Fibroblast of pulmonary artery (primary cell): Measurements from ENCODE around the gene GYG2.
A peak's percentile ranks its signal among the peaks of the same experiment; 100 is the strongest.
"Not testable (repeated sequence)": the region's sequence is repeated elsewhere in the genome, so short reads cannot be mapped to it uniquely, and the experiment has no call there.

ENCODE experiments used
- DNase-seq: peaks from one replicate; pipeline ENCODE4 v3.0.0-alpha.2; 2010; ENCODE audit warnings: low read depth
- H3K4me3 ChIP-seq: replicated peaks from 2 replicates; pipeline ENCODE4 v1.5.1; 2011; ENCODE audit warnings: low read depth, mild to moderate bottlenecking, control low read depth, low read length, moderate library complexity
- TF ChIP-seq, protein P1 (sequence below): IDR thresholded peaks from 2 replicates; pipeline ENCODE4 v1.5.1; 2011; ENCODE audit warnings: mild to moderate bottlenecking, control low read depth, low read length, inconsistent platforms; ENCODE audit errors: missing control alignments

The GYG2 gene

DNA sequence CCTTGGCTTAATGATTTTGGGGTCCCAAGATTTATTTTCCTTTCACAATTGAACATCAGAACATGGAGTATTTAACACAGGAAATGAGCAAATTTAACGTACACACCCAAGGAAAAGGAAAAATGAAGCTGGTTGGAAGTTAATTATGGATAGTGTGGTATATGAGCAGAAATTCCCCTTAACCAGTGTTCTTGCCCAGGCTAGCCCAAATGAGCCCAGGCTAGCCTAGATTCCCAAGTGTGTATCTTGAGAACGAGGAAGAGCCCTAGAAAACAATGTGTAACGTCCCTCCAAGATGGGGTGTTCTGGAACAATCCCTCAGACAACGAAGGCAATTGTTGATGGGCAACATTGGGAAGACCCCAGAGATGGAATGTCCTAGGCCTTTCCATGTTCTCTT lies 43.2 kb upstream of the GYG2 start:
- no peak overlapping the region for H3K4me3 ChIP-seq
- TF ChIP-seq, protein P1, sequence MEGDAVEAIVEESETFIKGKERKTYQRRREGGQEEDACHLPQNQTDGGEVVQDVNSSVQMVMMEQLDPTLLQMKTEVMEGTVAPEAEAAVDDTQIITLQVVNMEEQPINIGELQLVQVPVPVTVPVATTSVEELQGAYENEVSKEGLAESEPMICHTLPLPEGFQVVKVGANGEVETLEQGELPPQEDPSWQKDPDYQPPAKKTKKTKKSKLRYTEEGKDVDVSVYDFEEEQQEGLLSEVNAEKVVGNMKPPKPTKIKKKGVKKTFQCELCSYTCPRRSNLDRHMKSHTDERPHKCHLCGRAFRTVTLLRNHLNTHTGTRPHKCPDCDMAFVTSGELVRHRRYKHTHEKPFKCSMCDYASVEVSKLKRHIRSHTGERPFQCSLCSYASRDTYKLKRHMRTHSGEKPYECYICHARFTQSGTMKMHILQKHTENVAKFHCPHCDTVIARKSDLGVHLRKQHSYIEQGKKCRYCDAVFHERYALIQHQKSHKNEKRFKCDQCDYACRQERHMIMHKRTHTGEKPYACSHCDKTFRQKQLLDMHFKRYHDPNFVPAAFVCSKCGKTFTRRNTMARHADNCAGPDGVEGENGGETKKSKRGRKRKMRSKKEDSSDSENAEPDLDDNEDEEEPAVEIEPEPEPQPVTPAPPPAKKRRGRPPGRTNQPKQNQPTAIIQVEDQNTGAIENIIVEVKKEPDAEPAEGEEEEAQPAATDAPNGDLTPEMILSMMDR = no peak
- DNase-seq = no peak

DNA sequence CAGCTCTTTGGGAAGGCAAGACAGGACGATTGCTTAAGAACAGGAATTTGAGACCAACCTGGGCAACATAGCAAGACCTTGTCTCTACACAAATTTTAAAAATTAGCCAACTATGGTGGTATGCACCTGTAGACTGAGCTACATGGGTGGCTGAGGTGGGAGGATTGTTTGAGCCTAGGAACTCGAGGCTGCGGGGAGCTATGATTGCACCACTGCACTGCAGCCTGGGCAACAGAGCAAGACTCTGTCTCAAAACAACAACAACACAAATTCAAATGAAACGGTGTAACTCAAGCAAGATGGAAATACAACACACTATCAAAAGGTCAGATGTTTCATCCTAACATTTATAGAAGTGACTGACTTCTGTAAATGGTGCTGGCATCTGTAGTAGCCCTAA lies 39.8 kb upstream of the GYG2 start:
- no peak for DNase-seq
- TF ChIP-seq, protein P1 = no peak
- no peak overlapping the region for H3K4me3 ChIP-seq

DNA sequence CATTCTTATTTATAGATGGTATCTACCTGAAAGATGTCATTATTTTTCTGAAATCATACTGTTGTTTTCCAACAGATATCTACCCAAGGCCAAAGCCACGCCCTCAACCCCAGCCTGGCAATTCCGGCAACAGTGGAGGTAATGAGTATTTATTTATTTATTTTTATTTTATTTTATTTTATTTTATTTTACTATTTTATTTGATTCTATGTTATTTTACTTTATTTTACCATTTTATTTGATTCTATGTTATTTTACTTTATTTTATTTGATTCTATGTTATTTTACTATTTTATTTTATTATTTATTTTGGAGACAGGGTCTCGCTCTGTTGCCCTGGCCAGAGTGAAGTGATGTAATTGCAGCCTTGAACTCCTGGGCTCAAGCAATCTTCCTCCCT lies 39.2 kb upstream of the GYG2 start:
- TF ChIP-seq, protein P1 = no peak
- no peak for DNase-seq
- no peak overlapping the region for H3K4me3 ChIP-seq

DNA sequence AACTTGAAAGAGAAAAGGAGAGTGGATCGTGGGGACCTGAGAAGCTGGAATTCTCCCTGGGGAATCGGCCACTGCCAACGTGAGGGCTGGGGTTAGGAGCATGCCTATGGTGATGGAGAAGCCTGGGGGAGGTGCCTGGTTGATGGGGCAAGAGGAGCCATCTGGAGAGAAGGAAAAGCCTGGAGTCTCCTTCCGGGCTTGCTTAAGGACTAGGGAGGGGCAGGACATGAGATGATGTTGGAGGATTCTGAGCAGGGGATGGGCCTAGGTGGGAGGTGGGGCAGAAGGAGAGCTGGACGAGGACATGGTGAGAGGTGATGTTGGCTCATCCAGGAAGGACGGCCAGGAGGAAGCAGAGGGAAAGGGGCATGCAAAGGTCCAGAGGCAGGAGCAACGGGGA lies 35.0 kb upstream of the GYG2 start:
- TF ChIP-seq, protein P1 = no peak
- no peak for DNase-seq
- no peak overlapping the region for H3K4me3 ChIP-seq

DNA sequence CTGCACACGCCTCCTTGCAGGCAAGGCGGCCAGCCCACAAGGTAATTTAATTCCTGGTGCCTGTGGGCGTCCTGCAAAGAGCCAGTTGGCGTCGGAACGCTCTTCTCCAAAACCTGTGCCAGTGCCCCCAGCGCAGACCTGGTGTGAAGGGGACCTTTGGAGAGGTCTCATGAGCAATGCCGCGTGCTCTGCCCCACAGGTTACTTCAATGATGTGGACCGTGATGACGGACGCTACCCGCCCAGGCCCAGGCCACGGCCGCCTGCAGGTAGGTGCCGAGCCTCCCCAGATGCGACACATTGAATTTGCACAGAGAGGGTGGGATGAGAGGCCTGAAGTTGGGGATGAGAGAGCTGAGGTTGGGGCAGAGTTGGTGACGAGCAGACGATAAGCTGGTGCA lies 34.4 kb upstream of the GYG2 start:
- TF ChIP-seq, protein P1 = no peak
- no peak for DNase-seq
- no peak overlapping the region for H3K4me3 ChIP-seq

- H3K4me3 ChIP-seq = not testable (repeated sequence)
- DNase-seq = peak; percentile 3
These were observed 31.9 kb upstream of the GYG2 start for GRCh38 chrX:2796808-2797207.

GRCh38 chrX:2799369-2799768 lies 29.4 kb upstream of the GYG2 start:
- DNase-seq = no peak
- TF ChIP-seq, protein P1 = no peak
- no peak overlapping the region for H3K4me3 ChIP-seq

DNA sequence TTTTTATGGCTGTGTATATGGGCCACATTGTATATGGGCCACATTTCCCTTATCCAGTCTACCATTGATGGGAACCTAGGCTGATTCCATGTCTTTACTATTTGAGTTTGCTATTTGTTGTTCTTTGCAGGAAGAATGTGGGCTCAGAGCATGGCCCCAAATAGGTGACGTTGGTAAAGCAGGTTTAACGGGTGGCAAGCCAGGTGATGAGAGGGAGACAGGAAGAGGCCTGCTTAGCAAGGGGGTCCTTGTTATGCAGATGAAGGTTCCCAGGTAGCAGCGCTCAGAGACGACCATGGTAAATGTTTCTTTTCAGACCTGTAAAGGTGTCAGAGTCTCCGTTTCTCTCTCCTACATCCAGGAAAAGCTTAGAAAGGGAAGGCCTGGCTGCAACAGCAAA lies 28.8 kb upstream of the GYG2 start:
- H3K4me3 ChIP-seq, DNase-seq: not testable (repeated sequence)
